Activated CD4-positive, alpha-beta memory T cell treated with anti-CD3 and anti-CD28 coated beads, Interleukin-2, amount 10 ng/mL, durations not matched to agents 7 days and 5 days (primary cell): ENCODE results near the gene LMTK2. TPM values are rescaled to one million over a fixed set of nuclear protein-coding genes. Genes with fewer than 3 reads are reported as not detected.

ENCODE experiments used
- CTCF ChIA-PET: fragments of 350-600 bp; sonication (Branson Sonifier 250); formaldehyde crosslinking; loops from one replicate; lab custom pipeline; 2021; ENCODE audit warnings: antibody characterized with exemption, inconsistent platforms; lab: Charles Lee
- POLR2A ChIA-PET: fragments of 350-600 bp; sonication (Branson Sonifier 250); formaldehyde crosslinking; loops from one replicate; lab custom pipeline; 2021; ENCODE audit warnings: antibody characterized with exemption; lab: Charles Lee
- DNase-seq: peaks from one replicate; pipeline ENCODE4 v3.0.0-alpha.2; 2020
- H3K27ac Mint-ChIP-seq: one replicate; pipeline ENCODE4 v1.8.0; 2021; ENCODE audit warnings: mild to moderate bottlenecking, mixed read lengths
- H3K27me3 Mint-ChIP-seq: one replicate; pipeline ENCODE4 v1.8.0; 2021; ENCODE audit warnings: mixed read lengths
- H3K36me3 Mint-ChIP-seq: one replicate; pipeline ENCODE4 v1.8.0; 2021; ENCODE audit warnings: low read depth, mixed read lengths
- H3K4me1 Mint-ChIP-seq: one replicate; pipeline ENCODE4 v1.8.0; 2021; ENCODE audit warnings: mixed read lengths
- H3K4me3 Mint-ChIP-seq: one replicate; pipeline ENCODE4 v1.8.0; 2021; ENCODE audit warnings: mild to moderate bottlenecking, mixed read lengths
- H3K9me3 Mint-ChIP-seq: one replicate; pipeline ENCODE4 v1.8.0; 2021; ENCODE audit warnings: mixed read lengths
- total RNA-seq, 2 experiments: library from RNA; stranded (reverse); gene quantifications; one replicate each; pipeline ENCODE4 v1.2.3, GENCODE V29; 2021

Gene LMTK2
- total RNA-seq, 2 experiments from 2014 or later, result 10.0 to 11.6 TPM

DNA sequence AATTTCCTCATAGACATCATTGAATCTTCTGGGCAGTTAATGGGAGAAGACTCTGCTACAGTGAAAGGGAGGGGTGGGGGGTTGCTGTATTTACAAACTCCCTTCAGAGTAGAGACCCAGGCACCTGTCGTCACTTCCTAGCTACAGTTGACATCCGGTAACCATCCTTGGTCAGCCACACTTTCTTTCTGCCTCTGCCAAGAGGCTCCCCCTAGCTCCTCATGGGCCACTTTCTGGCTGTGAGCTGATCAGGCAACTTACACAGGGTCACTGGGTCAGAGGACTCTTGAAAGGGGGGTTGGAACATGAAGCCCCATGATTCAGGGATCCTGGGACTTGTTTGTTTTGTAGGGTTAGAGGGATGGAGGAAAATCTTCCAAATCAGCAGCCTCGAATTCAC is 144.1 kb downstream of the LMTK2 start:
- Mint-ChIP-seq H3K27ac (peak overlapping the region; percentile 99), H3K27me3 (no peaks in the 10 kb centered on the region), H3K36me3 (peaks cover 28% of the 10 kb centered on the region), H3K9me3 (no peaks in the 10 kb centered on the region), H3K4me3 (peak overlapping the region; percentile 95), H3K4me1 (peaks cover 53% of the 10 kb centered on the region)
- POLR2A ChIA-PET, result interaction anchor here (0.8 to 3.1 kb wide), 17 partner anchors 9 to 629 kb away, joined by 3 to 33 read pairs (median 4); partner anchors contain the start of genes BRI3 and TRRAP
- peak; percentile 66 for DNase-seq
- CTCF ChIA-PET, result interaction anchor here (0.6 to 2.2 kb wide), 7 partner anchors 9 to 230 kb away, joined by 3 to 9 read pairs (median 4); no protein-coding TSS in a partner anchor

DNA sequence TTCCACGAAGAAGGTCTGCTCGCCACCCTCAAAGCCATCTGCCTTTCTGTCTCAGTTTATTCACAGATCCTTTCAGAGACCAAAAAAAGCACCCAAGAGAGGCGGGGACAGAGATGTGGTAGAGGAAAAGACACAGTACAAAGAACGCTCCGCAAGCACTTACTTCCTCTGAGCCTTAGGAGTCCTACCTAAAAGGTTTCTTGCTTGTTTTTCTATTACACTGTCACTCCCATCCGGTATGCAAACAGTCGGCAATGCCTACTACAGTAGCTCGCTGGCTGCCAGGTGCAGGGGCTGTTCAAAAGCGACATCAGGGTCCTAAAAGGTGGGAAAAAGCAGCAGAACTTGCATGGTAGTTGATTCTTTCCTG is 144.6 kb downstream of the LMTK2 start:
- ChIA-PET CTCF (interaction anchor here (1.0 to 2.2 kb wide), 3 partner anchors 49 to 230 kb away, joined by 3 to 9 read pairs (median 7); no protein-coding TSS in a partner anchor), POLR2A (interaction anchor here (0.8 to 3.1 kb wide), 16 partner anchors 9 to 628 kb away, joined by 3 to 33 read pairs (median 4); partner anchors contain the start of genes BRI3 and TRRAP)
- Mint-ChIP-seq H3K36me3 (peaks cover 29% of the 10 kb centered on the region), H3K27me3 (no peaks in the 10 kb centered on the region), H3K27ac (peak overlapping the region; percentile 99), H3K9me3 (no peaks in the 10 kb centered on the region), H3K4me1 (peaks cover 57% of the 10 kb centered on the region), H3K4me3 (peak overlapping the region; percentile 95)
- DNase-seq, result peak; percentile 59

DNA sequence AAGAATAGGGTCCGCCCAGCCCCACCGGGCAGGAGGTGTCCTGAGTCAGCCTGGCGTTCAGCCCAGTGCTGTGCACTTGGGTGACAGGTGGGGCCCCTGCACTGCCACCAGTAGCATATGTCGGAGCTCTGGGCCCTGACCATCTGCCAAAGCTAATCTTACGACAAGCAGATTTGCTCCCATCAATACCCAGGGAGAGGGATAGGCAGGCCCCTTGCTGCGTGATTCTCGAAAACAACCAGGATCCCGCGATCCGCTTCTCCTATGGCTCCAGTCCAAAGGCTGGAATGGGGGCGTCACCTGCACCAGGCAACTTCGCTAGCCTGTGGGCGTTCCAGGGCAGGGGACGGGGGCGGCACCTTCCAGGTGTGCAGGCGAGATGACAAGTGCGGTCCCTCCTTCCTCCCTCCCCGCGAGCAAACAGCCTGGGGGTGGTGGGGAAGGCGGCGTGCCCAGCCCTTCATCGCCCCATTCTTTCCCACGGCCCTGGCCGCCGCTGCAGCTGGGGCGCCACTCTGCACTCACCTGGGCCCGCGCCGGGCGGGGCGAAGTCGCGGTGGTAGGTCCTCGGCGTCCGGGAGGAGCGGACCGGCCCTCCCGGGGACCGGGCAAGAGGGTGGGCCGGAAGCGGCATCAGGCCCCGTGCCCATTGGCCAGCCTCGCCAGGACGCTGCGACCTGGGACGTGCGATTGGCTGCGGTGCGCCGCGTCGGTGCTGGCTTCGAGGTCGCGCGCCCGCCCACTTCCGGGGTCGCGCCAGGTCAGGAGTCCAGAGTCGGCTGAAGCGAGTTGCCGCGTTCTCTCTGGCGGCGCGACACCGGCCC is 145.2 kb downstream of the LMTK2 start, which contains the start of gene TECPR1:
Gene TECPR1 (minus strand): TSS at position 632 of the 824 bp plus-strand sequence. CDS start 6,086 bp downstream, outside the sequence.
- ChIA-PET POLR2A (interaction anchor here (1.2 to 3.1 kb wide), 11 partner anchors 8 to 626 kb away, joined by 3 to 33 read pairs (median 5); partner anchors contain the start of genes BRI3 and TRRAP), CTCF (interaction anchor here (1.3 to 2.2 kb wide), 2 partner anchors 14 to 49 kb away, joined by 3 to 9 read pairs; no protein-coding TSS in a partner anchor)
- Mint-ChIP-seq H3K36me3 (peaks cover 35% of the 10 kb centered on the region), H3K4me3 (peak within 1 kb of the TSS; percentile 95), H3K9me3 (no peaks in the 10 kb centered on the region), H3K27ac (peak within 1 kb of the TSS; percentile 99), H3K4me1 (peaks cover 63% of the 10 kb centered on the region), H3K27me3 (no peaks in the 10 kb centered on the region)
- DNase-seq, result peak; percentile 93

DNA sequence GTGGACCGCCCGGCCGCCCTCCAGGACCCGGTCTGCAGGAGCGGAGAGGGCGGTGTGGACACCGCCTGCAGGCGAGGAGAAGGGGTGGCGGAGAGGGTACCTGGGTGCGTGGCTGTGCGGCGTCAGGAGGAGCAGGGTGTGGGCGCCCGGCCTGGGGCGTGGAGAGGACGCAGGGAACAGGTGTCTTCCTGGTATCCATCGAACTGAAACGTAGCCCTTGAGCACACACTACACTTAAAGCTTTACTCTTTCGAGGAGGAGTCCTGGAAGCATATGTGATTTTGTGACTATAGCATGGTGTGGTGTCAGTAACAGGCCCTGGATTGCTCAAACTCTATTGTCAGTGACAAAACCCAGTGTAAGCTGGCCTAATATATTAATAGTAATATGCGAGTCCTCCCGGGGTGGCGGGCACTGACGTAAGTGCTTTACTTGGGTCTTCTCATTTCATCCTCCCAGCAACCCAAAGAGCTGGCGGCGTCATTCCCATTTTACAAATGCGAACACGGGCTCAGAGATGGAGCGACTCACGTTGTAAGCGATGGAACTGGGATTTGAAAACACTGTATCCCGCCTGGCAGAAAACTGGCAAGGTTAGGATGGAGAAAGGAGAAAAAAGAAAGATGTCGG is 145.9 kb downstream of the LMTK2 start:
- H3K4me3 Mint-ChIP-seq, result peak overlapping the region; percentile 95
- H3K9me3 Mint-ChIP-seq, result no peaks in the 10 kb centered on the region
- peak overlapping the region; percentile 99 for H3K27ac Mint-ChIP-seq
- ChIA-PET CTCF (interaction anchor here (1.3 kb wide), 1 partner anchor 13 kb away, joined by 3 read pairs; no protein-coding TSS in a partner anchor), POLR2A (interaction anchor here (1.4 to 3.1 kb wide), 3 partner anchors 32 to 626 kb away, joined by 3 to 33 read pairs (median 3); partner anchors contain the start of gene TRRAP)
- no peaks in the 10 kb centered on the region for H3K27me3 Mint-ChIP-seq
- H3K36me3 Mint-ChIP-seq, result peaks cover 38% of the 10 kb centered on the region
- peaks cover 65% of the 10 kb centered on the region for H3K4me1 Mint-ChIP-seq
- no peak for DNase-seq

GRCh38 chr7:98254516-98254915 is 147.9 kb downstream of the LMTK2 start:
- ChIA-PET POLR2A (interaction anchor here (1.7 kb wide), 1 partner anchor 147 kb away, joined by 5 read pairs; no protein-coding TSS in a partner anchor), CTCF (interaction anchor here (0.5 kb wide), 1 partner anchor 17 kb away, joined by 3 read pairs; no protein-coding TSS in a partner anchor)
- H3K9me3 Mint-ChIP-seq, result no peaks in the 10 kb centered on the region
- no peak overlapping the region for H3K4me3 Mint-ChIP-seq
- peaks cover 30% of the 10 kb centered on the region for H3K36me3 Mint-ChIP-seq
- no peaks in the 10 kb centered on the region for H3K27me3 Mint-ChIP-seq
- DNase-seq, result no peak
- H3K27ac Mint-ChIP-seq, result peak overlapping the region; percentile 77
- peaks cover 52% of the 10 kb centered on the region for H3K4me1 Mint-ChIP-seq

DNA sequence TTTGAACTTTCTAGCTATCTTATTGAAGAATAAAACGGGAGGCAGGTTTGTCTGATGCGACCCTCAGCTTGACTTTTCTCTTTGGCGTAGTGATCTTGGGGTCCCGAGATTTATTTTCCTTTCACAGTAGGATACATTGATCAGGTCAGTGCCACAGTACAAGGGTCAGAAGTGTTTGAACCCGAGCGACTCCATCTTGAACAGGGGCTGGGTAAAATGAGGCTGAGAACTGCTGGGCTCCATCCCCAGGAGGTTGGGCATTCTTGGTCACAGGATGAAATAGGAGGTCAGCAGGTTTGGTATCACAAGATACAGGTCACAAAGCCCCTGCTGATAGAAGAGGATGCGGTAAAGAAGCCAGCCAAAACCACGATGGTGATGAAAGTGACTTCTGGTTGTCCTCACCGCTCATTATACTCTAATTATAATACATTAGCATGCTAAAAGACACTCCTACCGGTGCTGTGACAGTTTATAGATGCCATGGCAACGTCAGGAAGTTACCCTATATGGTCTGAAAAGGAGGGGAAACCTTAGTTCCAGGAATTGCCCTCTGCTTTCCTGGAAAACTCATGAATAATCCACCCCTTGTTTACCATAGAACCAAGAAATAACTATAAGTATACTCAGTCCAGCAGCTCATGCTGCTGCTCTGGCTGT is 148.4 kb downstream of the LMTK2 start:
- Mint-ChIP-seq H3K9me3 (no peaks in the 10 kb centered on the region), H3K36me3 (peaks cover 27% of the 10 kb centered on the region), H3K27me3 (no peaks in the 10 kb centered on the region), H3K27ac (peak overlapping the region; percentile 77), H3K4me3 (no peak overlapping the region), H3K4me1 (peaks cover 46% of the 10 kb centered on the region)
- DNase-seq, result peak; percentile 59
- CTCF ChIA-PET, result interaction anchor here (0.5 kb wide), 1 partner anchor 16 kb away, joined by 3 read pairs; no protein-coding TSS in a partner anchor
- POLR2A ChIA-PET, result interaction anchor here (1.7 kb wide), 1 partner anchor 148 kb away, joined by 5 read pairs; no protein-coding TSS in a partner anchor

- ChIA-PET POLR2A (no interaction called here), CTCF (no interaction called here)
- no peaks in the 10 kb centered on the region for H3K27me3 Mint-ChIP-seq
- no peak for DNase-seq
- H3K9me3 Mint-ChIP-seq, result no peaks in the 10 kb centered on the region
- peak overlapping the region; percentile 26 for H3K27ac Mint-ChIP-seq
- peaks cover 34% of the 10 kb centered on the region for H3K36me3 Mint-ChIP-seq
- H3K4me3 Mint-ChIP-seq, result no peak overlapping the region
- H3K4me1 Mint-ChIP-seq, result peaks cover 36% of the 10 kb centered on the region
Measured at GRCh38 chr7:98256431-98256830, 149.8 kb downstream of the LMTK2 start.

- H3K27me3 Mint-ChIP-seq, result no peaks in the 10 kb centered on the region
- H3K27ac Mint-ChIP-seq, result no peak overlapping the region
- no peak overlapping the region for H3K4me3 Mint-ChIP-seq
- H3K9me3 Mint-ChIP-seq, result no peaks in the 10 kb centered on the region
- peaks cover 31% of the 10 kb centered on the region for H3K4me1 Mint-ChIP-seq
- CTCF ChIA-PET, result no interaction called here
- H3K36me3 Mint-ChIP-seq, result peaks cover 42% of the 10 kb centered on the region
- POLR2A ChIA-PET, result no interaction called here
- no peak for DNase-seq
Measured at GRCh38 chr7:98257701-98258100, 151.0 kb downstream of the LMTK2 start.

Other genes with a start within 250 kb of the LMTK2 start
- gene ASNS, start 234.5 kb upstream of the LMTK2 start, total RNA-seq, result 10 to 100 TPM; 86.7 to 95.5 TPM
- gene OCM2, start 116.7 kb upstream of the LMTK2 start, total RNA-seq, result not detected
- gene BHLHA15, start 104.6 kb downstream of the LMTK2 start, total RNA-seq, result under 1 TPM; 0.43 TPM
- 10 to 100 TPM; 63.9 to 69.4 TPM for gene TECPR1, start 145.4 kb downstream of the LMTK2 start, total RNA-seq
- gene BRI3, start 174.8 kb downstream of the LMTK2 start, total RNA-seq, result 10 to 100 TPM; 49.4 to 49.9 TPM